ENCODE data around the gene TMEM132E. TPM values are rescaled to one million over a fixed set of nuclear protein-coding genes. Genes with fewer than 3 reads are reported as not detected.

TMEM132E gene
- total and polyA plus RNA-seq, 10 of the 15 experiments (the other 5 are each of a cell fraction or from before 2014, with no cell fraction given) = not detected

- DNase-seq (ENCODE audit: low read depth, low spot score) (no peak), ATAC-seq (no peak), FAIRE-seq (no peak)
- intact Hi-C loops (cut with micrococcal nuclease; ENCODE audit: unreplicated experiment) (no loop called here), in situ Hi-C loops (cut with MboI) (no loop called here)
- Histone ChIP-seq H4K20me1 (ENCODE audit: control insufficient read depth, insufficient read depth) (no peaks in the 10 kb centered on the region), H3K9me3 (replicated peaks; ENCODE audit: control insufficient read depth, insufficient read depth, low read length) (no peaks in the 10 kb centered on the region), H3K36me3 (ENCODE audit: control insufficient read depth in 2 of 2, insufficient read depth in 2 of 2, low read length in 1 of 2) (no peaks in the 10 kb centered on the region), H2AFZ (ENCODE audit: control insufficient read depth, low read depth, low read length) (no peak overlapping the region), H3K27ac (ENCODE audit: control insufficient read depth, insufficient read depth) (no peak overlapping the region), H3K4me2 (ENCODE audit: control insufficient read depth, insufficient read depth) (no peak overlapping the region), H3K4me1 (ENCODE audit: control insufficient read depth, insufficient read depth, low read length) (no peaks in the 10 kb centered on the region), H3K9ac (ENCODE audit: control insufficient read depth, insufficient read depth, low read length) (no peak overlapping the region), H3K4me3 (no peak overlapping the region), H3K79me2 (ENCODE audit: control insufficient read depth, insufficient read depth, low read length) (no peaks in the 10 kb centered on the region), H3K27me3 (replicated peaks in 1 of 2; ENCODE audit: control insufficient read depth in 2 of 2, insufficient read depth in 2 of 2, low read length in 1 of 2) (no peaks in the 10 kb centered on the region; a peak in 3 of 4 replicates)
- POLR2A ChIA-PET = no interaction called here
- CTCF ChIA-PET = no interaction called here
- WGBS (ENCODE audit: insufficient coverage, insufficient replicate concordance, low lambda C conversion rate, missing lambda C conversion rate) = 0% methylated on average over 3 of the region's 3 CpGs
- RAD21 ChIA-PET (ENCODE audit: unreplicated experiment) = no interaction called here
- SMC1A ChIA-PET (ENCODE audit: uncharacterized antibody, unreplicated experiment) = no interaction called here
- no TSS peak for BruUV-seq (replicated peaks)
- no peak for TF ChIP-seq SKIL (IDR thresholded peaks at IDR 0.05; ENCODE audit: low read depth, poor library complexity, severe bottlenecking)
- no peak for TF ChIP-seq FOS (IDR thresholded peaks at IDR 0.05; ENCODE audit: borderline replicate concordance, extremely low read depth, insufficient read length)
- no peak for TF ChIP-seq GABPA (IDR thresholded peaks at IDR 0.05; ENCODE audit: low read depth)
- TF ChIP-seq SMAD1 (IDR thresholded peaks at IDR 0.05; ENCODE audit: low read depth, partially characterized antibody) = no peak
- no peak for TF ChIP-seq PAX5 (IDR thresholded peaks at IDR 0.05; ENCODE audit: borderline replicate concordance, low read depth, low read length)
- TF ChIP-seq RCOR1 (conservative IDR thresholded peaks at IDR 0.05; ENCODE audit: low read depth, low read length) = no peak
- TF ChIP-seq MEF2B (IDR thresholded peaks at IDR 0.05; ENCODE audit: partially characterized antibody, poor library complexity, severe bottlenecking) = no peak
- no peak for TF ChIP-seq USF2 (IDR thresholded peaks at IDR 0.05; ENCODE audit: borderline replicate concordance, low read depth, low read length)
- TF ChIP-seq POU2F2 (IDR thresholded peaks at IDR 0.05; ENCODE audit: borderline replicate concordance, low read depth, low read length) = no peak
- TF ChIP-seq RUNX3 (IDR thresholded peaks at IDR 0.05; ENCODE audit: low read length) = no peak
- TF ChIP-seq PKNOX1 (IDR thresholded peaks at IDR 0.05) = no peak
- TF ChIP-seq GATAD2B (conservative IDR thresholded peaks at IDR 0.05; ENCODE audit: low read depth) = no peak
These were observed 84.3 kb downstream of the TMEM132E start for GRCh38 chr17:34663714-34664113.

Data from GM12878 (cell line).